ENCODE measurements around the gene MYO16.

DNA sequence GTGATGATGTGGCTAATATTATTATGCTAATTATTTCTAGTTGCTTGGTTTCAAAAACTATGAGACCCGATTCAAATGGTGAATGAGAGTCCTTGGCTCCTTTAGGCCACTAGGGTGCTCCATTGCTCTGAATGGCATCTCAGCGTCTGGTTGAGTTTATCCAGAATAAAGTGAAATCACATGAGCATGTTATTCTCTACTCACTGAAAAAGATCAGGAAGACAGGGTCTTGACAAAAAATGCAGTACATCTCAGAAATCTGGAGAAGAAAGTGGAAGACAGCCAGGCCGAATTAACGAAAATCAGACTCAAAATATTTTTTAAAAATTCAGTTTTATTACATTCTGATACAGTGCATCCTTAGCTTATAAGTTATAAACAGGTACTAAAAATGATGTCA, 516.2 kb downstream of the MYO16 start:
- TF ChIP-seq, protein P1, sequence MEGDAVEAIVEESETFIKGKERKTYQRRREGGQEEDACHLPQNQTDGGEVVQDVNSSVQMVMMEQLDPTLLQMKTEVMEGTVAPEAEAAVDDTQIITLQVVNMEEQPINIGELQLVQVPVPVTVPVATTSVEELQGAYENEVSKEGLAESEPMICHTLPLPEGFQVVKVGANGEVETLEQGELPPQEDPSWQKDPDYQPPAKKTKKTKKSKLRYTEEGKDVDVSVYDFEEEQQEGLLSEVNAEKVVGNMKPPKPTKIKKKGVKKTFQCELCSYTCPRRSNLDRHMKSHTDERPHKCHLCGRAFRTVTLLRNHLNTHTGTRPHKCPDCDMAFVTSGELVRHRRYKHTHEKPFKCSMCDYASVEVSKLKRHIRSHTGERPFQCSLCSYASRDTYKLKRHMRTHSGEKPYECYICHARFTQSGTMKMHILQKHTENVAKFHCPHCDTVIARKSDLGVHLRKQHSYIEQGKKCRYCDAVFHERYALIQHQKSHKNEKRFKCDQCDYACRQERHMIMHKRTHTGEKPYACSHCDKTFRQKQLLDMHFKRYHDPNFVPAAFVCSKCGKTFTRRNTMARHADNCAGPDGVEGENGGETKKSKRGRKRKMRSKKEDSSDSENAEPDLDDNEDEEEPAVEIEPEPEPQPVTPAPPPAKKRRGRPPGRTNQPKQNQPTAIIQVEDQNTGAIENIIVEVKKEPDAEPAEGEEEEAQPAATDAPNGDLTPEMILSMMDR (conservative IDR thresholded peaks at IDR 0.05; ENCODE audit: low read length) = peak; percentile 87
- no peak for TF ChIP-seq EZH2phosphoT487 (IDR thresholded peaks at IDR 0.05; ENCODE audit: borderline replicate concordance)
